GM20431 (cell line): ENCODE measurements around the gene RASD2.

Experiments
- in situ Hi-C: fragments of 300-500 bp; cut with MseI, MboI; formaldehyde crosslinking; loops from one replicate; pipeline ENCODE4 v1.15.0; 2020; ENCODE audit warnings: low sequenced_read_pairs; ENCODE audit not compliant: unreplicated experiment

The RASD2 gene

DNA sequence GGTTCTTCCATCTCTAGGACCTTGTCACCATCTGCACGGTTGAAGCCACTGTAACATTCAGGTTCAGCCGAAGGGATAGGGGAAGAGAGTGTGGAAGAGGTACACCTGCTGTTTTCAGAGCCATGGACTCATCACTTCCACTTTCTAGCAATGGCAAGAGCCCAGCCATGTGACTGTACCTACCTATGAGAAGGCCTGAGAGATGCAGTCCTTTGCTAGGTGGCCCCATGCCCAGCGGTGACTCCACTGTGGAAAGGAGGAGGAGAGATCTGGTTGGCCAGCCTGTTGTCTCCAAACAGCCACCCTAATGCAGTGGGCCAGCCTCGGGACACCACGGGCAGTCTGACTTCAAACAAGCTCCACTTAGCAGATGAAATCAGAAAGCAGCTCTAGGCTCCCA lies 16.0 kb downstream of the RASD2 start:
- in situ Hi-C loops, result no loop called here

DNA sequence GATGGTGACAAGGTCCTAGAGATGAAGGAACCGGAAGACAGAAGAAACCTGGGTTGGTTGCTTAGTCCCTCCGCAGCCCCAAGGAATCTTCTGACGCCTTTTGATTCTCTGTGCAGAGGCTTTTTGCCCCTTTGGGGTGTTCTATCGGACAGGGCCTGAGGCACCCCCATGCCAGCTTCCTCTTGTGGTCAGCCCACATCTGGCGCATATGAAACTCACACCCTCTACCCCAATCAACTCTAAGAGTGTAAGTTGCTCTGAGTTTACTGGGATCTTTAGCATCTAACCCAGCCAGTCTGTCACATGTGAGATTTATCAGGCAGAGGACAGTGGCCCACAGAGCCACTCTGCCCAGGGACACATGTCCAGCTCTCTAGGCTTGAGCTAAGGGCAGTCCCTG lies 17.4 kb downstream of the RASD2 start:
- in situ Hi-C loops, result no loop called here

DNA sequence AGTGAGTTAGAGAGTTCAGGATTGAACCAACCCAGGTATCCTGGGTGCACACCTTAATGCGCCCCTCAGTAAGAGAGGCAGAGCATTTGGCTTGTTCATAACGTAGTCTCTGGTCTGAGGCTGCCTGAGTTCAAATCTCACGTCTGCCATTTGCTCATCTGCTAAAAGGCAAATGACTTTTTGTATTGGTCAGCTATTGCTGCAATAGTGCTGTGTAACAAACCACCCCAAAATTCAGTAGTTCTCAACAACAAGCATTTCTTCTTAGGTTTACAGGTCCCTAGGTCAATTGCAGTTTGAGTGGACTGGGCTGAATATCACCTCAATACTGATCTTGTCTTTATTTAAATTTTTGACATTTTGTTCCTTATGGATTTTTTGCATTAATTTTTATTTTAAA lies 18.1 kb downstream of the RASD2 start:
- in situ Hi-C loops, result no loop called here

DNA sequence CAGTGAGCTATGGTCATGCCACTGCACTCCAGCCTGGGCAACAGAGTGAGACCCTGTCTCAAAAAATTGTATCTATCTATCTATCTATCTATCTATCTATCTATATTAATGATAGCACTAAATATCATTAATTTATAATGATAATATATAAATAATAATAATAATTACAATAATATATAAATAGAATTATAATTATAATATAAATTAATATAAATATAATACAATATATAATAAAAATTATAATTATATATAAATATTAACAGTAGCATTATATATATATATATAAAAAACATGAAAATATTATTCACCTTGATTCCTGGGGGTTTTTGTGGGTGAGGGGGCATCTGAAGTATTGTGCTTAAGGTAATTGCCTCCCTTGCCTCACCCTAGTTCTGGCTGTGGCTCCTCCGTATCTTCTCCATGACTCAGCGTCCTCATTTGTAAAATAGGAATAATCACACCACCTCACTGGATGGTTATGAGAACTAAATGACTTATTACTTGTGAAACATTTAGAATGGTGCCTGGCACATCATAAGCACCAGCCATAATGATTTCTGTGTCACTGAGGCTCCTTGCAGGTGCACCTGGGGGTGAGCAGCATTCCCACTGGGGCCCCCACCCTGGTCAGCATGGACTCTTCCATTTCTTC lies 18.8 kb downstream of the RASD2 start:
- in situ Hi-C loops, result no loop called here

DNA sequence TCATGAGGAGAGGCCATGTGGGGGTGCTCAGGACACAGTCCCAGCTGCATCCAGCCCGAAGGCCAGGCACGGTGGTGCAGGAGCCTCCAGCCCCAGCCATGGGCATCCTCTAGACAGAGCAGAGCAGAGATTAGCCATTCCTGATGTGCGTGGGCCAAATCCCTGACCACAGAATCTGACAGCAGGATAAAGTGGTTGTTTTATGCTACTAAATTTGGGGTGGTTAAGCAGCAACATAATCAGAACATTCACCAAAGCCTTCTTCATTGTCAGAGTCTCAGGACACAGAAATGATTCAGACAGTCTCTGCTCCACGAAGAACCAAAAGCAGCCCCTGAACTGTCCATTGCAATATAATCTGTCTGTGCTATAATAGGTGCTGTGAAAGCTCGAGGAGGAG lies 19.7 kb downstream of the RASD2 start:
- in situ Hi-C loops, result no loop called here

DNA sequence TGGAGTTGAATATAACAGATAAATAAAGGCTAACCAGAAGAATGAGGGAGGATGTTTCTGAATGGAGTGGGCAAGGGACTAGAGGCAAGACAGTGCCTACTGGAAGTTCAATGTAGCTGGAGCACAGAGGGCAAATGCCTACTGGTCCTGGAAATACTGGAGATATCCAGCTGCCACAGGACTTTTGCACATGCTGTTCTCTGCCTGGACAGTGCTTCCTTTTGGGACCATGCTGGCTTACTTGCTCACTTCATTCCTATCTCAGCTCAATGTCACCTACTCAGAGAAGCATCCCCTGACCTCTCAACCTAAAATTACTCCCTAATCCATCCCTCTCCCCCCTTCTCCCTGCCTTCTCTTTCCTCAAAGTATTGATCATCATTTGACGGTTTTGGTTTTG lies 20.2 kb downstream of the RASD2 start:
- in situ Hi-C loops, result no loop called here

DNA sequence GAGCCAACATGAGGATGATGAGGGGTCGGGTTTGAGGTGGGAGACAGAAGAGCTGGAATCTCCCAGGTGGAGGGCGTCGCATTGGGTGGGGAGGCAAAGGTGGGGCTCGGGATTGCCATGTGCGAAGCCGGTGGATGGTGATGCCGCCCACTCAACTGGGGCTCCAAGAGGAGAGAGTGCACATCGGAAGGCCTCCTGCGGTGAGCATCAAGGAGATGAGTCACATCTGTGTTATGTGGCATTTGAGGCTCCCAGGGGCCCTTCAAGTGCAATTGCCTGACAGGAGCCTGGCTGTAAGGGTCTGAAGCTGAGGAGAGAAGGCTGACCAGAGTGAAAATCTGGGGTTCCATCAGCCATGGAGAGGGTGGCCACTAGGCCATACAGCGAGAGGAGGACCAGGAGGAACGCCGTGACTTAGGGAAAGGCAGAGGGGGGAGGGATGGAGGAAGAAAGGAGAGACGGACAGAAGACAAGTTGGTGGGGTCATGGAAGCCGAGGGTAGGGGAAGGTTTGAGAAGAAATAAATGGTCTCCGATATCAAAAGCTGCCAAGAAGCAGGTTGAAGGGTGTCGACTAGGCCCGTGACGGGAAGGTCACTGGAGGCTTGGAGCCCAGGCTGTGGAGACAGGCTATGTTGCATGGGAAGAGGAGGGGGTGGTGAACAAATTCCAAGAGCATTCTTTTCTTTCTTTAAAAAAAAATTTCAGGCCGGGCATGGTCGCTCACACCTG lies 21.3 kb downstream of the RASD2 start:
- in situ Hi-C loops, result no loop called here

DNA sequence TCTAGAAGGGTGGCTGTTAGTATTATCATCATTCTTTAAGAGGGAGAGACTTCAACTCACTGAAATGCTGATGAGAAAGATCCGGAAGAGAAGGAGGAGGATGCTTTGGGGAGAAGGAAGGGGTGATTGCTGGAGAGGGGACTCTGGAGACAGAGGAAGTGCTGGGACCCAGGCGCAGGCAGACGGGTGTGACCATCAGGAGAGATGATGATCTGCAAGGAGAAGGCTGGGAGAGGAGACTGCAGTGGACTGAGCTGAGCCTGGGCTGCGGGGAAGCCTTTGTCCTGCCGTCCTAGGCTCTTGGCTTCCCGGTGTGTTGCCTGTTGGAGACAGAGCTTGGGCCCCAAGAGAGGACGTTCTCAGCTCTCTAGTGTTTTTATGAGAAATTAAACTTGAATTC lies 22.6 kb downstream of the RASD2 start:
- in situ Hi-C loops, result no loop called here

DNA sequence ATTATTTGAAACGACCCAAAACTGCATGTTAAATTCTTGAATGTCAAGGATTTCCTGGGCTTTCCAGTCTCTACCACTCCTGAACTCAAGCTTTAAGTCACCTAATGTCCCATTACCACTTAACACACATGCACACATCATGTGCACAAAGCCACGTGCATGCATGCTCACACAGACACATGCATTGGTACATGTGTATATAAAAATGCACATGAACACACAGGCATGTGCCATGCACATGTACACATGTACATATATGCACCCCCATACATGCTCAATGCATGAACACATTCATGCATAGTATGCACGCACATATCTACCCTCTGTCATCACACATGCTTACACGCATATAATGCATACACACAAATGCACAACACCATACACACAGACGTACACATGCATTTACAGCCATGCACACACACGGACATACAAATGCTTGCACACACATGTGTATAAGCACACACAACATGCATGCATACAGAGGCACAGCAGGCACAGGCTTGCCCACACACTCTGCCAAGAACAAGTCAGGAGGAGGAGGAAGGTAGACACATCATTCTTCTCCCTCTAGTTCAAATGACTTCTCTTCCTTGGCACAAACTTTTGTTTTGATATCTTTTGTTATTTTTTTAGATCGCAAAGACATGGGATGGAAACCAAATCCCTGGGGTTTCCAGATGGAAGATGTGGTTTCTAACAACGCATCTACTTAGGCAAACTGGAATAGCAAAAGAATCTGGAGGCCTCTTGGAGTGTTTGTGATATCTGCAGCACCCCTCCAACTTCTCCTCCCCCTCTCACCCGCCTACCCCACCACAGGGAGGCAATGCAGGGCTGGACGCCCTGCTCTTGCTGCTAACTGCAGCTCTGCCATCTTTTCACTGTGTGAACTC lies 24.6 kb downstream of the RASD2 start:
- in situ Hi-C loops, result no loop called here

DNA sequence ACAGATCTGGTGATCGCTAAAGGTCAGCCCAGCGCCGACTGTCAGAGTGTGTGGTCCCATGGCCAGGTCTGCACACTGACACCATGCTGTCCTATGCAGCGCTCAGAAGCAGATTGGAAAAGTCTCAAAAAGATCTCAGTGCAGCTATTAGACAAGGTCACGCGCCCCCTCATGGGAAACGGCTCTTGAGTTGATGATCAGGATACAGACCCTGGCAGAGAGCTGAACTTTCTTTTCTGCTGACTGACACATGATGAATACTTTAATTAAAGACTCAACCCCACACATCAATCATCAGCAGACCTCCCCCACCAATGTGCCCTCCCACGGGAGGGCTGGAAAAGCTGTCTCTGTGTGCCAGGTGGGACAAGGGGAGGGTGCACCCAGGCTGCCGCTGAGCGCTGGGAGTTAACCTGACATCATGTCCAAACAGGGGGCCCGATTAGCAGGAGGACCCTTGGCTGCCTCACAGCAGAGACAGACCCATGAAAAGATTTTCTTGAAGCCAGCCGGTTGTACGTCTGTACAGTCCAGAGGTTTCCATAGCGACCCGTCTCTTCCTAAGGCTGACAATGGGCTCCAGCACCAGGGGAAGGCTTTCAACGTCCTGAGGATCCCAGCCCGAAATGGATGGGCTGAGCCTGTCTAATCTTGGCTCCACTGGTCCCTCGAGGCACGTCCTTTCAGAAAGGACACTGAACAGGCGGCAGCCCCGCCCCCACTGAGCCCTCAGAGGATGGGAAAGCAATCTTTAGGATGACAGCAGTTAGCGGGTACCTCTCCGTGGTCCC lies 26.9 kb downstream of the RASD2 start:
- in situ Hi-C loops, result no loop called here

DNA sequence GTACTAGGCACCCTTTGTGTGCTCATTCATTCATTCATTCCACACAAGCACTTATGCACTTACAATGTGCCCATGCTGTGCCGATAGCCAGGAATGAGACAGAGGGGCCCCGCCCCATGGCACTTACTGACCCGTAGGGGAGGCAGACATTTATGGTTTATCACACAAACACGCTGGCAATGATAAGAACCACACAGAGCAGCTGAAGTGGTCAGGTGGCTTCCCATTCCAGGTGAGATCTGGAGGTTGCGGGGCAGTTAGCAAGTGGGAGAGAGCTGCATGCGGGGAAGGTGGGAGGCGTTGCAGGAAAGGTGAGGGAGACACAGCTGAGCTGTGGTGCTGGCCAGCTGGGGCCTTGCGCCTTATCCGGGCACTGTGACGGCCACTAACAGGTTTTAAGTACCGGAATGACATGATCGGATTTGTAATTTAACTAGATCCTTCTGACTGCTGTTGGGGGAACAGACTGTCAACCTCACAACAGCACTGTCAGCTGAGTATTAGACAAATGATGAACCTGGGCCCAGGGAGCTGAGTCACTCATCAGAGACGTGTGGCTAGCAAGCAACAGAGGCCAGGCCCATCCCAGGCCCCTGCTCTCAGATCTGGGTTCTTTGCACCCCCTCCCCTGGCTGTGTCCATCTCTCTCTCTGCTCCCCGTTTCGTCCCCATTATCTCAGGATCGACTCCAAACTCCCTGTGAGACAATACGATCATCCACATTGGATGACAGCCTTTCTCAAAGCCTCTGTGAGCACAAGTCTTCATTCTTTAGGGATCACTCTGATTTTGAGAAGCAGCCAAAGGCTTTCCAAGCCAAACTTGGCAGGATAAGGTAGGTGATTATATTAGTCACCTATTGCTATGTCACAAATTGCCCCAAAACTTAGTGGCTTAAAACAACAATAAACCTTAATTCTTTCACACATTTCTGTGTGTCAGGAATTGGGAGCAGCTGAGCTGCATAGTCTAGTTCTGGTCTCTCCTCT lies 28.4 kb downstream of the RASD2 start:
- in situ Hi-C loops, result no loop called here

DNA sequence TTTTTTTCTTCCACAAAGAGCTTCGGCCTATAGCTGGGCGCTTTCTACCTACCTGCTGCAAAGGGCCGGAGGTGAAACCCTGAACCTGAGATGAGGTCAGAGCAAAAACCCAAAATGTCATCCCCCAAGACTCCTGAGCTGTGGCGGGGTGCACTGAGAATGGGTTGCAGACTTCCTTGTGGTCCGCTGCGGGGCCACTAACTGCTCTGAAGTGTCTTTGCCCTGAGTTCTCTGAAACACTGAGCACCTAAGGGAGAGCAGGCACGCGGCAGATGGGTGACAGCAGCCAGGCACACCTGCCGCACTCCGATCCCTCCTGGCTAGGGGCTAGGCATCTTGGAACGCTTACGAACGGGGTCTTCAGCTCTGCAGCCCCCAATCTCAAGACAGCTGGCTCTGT lies 29.3 kb downstream of the RASD2 start:
- in situ Hi-C loops, result no loop called here

DNA sequence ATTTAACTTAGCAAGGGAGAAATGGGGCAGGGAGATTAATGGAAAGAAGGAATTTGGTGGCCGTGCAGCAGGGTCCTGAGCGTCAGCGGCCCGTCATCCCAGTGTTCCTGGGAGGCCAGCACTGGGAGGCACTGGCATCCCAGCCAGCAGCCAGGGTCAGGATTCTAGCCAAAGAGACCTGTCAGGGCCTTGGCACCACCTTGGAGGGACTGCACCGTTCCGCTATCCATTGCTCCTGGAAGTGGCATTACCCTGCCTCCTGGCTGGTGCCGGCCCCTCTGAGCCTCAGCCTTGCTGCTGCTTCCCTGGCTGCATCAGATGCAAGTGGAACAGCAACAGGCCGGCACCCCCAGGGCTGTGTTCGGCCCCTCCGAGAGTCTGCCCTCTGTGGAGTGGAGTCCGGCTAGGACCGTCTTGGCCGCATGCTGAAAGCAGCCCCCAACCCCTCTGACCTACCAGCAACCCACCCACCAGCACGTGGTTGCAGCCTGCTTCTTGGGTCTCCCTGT lies 30.1 kb downstream of the RASD2 start:
- in situ Hi-C loops, result no loop called here

DNA sequence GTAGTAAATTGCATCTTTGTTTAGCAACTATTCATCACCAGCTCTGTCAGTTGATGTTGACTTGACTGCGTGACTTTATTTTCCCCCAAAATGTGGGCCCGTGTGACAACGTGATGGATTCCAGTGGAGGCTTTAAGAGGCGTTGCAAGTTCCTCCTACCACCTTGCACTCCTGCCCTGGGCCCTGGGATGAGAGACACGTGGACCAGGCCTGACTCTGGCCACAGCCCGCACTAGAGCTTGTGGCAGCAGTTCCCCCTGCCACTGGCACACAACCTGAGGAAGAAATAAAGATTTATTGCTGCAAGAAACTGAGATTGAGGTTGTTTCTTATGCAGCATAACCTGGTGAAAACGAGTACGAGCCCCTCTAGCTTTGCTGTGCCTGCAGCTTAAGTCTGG lies 31.9 kb downstream of the RASD2 start:
- in situ Hi-C loops, result no loop called here

DNA sequence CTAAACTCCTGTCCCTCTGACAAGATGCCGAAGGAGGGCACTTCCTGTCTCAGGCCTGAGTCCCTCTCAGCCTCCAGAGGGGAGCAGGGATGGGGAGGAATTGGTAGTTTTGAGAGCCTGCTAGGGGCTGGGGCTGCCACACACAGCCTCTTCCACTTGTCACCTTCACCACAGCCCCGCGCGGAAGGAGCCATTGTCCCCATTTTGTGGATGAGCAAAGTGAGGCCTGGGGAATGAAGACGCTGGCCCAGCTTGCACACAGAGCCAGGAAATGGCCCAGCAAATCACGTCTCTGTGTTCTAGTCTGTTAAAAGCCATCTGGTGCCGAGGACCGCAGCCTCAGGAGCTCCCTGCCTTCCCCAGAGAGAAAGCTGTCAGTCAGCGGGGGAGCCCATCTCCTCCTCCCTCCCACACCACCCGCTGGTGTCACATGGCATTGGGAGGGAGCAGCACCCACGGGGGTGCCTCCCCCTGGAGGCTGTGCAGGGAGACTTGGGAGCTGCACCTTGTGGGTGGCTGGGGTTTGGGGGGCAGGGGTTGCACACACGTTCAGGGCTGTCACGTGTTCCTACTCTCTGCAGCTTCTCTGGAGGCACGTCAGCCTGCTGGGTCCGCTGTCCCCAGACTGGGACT lies 34.6 kb downstream of the RASD2 start:
- in situ Hi-C loops, result no loop called here

DNA sequence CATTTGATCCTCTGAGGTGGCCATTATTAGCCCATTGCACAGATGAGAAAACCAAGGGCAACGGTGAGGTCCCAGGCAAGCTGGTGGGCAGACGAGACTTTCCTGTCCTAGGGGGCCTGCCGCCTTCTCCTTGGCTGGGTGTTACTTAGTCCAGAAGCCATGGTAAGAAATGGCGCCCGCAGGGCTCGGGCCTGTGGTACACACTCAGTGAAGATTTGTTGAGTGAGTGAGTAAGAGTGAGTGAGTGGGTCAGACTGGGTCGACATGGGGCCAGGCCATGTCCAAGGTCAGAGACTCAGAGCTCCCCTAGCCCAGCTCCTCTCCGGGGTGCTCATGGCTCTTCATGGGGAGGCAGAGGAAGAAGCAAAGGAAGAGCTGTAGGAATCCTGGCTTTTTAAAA lies 36.0 kb downstream of the RASD2 start:
- in situ Hi-C loops, result no loop called here

DNA sequence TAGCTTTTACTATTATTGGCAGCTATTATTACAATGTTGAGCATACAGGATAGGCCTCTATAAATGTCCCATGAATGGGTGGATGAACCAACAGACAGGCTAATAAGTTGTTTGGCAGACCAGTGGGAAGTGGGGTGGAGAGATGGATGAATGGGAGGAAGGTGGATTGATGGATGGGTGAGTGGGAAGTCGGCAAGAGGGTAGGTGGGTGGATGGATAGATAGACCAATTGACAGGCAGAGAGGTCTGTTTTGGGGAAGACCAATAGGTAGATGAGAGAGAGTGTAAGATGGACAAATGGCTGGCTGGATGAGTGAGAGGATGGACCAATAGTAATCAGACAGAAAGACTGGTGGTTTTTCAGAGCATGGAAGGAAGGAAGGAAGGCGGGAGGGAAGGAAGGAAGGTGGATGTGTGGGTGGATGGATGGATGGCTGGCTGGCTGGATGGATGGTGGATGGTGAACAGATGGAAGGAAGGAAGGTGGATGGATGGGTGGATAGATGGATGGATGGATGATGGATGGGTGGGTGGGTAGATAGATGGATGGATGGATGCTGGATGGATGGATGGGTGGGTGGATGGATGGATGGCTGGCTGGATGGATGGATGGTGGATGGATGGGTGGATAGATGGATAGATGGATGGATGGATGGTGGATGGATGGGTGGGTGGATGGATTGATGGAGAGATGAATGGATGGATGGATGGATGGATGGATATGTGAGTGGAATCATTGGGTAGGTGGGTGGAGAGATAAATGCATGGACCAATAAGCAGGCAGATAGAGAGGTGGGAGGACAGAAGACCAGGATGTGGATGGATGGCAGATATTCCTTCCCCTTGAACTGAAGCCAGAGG lies 37.4 kb downstream of the RASD2 start:
- in situ Hi-C loops, result no loop called here
